ENCODE measurements around the gene TMEM231.
"Not testable (repeated sequence)": the region's sequence is repeated elsewhere in the genome, so short reads cannot be mapped to it uniquely, and the experiment has no call there.

Gene TMEM231

GRCh38 chr16:75529056-75529905 is 26.8 kb downstream of the TMEM231 start:
- DNase-seq, result no peak

- DNase-seq, result no peak
Observed at GRCh38 chr16:75527825-75528299, 28.2 kb downstream of the TMEM231 start.

GRCh38 chr16:75526032-75526790 is 29.8 kb downstream of the TMEM231 start:
- no peak for DNase-seq

- DNase-seq, result no peak
Observed at GRCh38 chr16:75519175-75519574, 36.9 kb downstream of the TMEM231 start.

GRCh38 chr16:75516189-75516966 is 39.7 kb downstream of the TMEM231 start:
- DNase-seq, result not testable (repeated sequence)

GRCh38 chr16:75514296-75514695 is 41.8 kb downstream of the TMEM231 start:
- no peak for DNase-seq

- DNase-seq, result no peak
Observed at GRCh38 chr16:75506574-75506973, 49.5 kb downstream of the TMEM231 start.

GRCh38 chr16:75506107-75506506 is 49.9 kb downstream of the TMEM231 start:
- no peak for DNase-seq

GRCh38 chr16:75503801-75504200 is 52.3 kb downstream of the TMEM231 start:
- no peak for DNase-seq

- DNase-seq, result no peak
Observed at GRCh38 chr16:75502916-75503605, 53.0 kb downstream of the TMEM231 start.

GRCh38 chr16:75501820-75502219 is 54.2 kb downstream of the TMEM231 start:
- not testable (repeated sequence) for DNase-seq

- no peak for DNase-seq
Observed at GRCh38 chr16:75501359-75501758, 54.7 kb downstream of the TMEM231 start.

GRCh38 chr16:75498605-75499322 is 57.3 kb downstream of the TMEM231 start:
- not testable (repeated sequence) for DNase-seq

GRCh38 chr16:75497558-75497957 is 58.5 kb downstream of the TMEM231 start:
- DNase-seq, result peak; percentile 26

- DNase-seq, result no peak
Observed at GRCh38 chr16:75495076-75495674, 60.9 kb downstream of the TMEM231 start, which contains the start of gene CHST6. CHST6 (minus strand) TSS chr16:75495441; CDS start chr16:75479828, 15,613 bp downstream.

GRCh38 chr16:75494661-75495075 is 61.4 kb downstream of the TMEM231 start:
- no peak for DNase-seq

GRCh38 chr16:75494184-75494583 is 61.9 kb downstream of the TMEM231 start:
- DNase-seq, result no peak

GRCh38 chr16:75491876-75492275 is 64.2 kb downstream of the TMEM231 start:
- peak; percentile 93 for DNase-seq

GRCh38 chr16:75488322-75488721 is 67.7 kb downstream of the TMEM231 start:
- no peak for DNase-seq
